Nephron progenitor cell (in vitro differentiated cells): ENCODE data around the gene ZP1.

Experiments used
- DNase-seq: peaks from one replicate; pipeline ENCODE4 v3.0.0; 2021
- H3K27ac Mint-ChIP-seq: 2 replicates; pipeline ENCODE4 v1.8.0; 2021; ENCODE audit warnings: mild to moderate bottlenecking, moderate library complexity, mixed read lengths
- H3K27me3 Mint-ChIP-seq: 2 replicates; pipeline ENCODE4 v1.8.0; 2021; ENCODE audit warnings: mild to moderate bottlenecking, low read depth, mixed read lengths; ENCODE audit not compliant: poor library complexity
- H3K36me3 Mint-ChIP-seq: 2 replicates; pipeline ENCODE4 v1.8.0; 2021; ENCODE audit warnings: low read depth, mixed read lengths
- H3K4me1 Mint-ChIP-seq: 2 replicates; pipeline ENCODE4 v1.8.0; 2021; ENCODE audit warnings: mixed read lengths
- H3K4me3 Mint-ChIP-seq: 2 replicates; pipeline ENCODE4 v1.8.0; 2021; ENCODE audit warnings: mild to moderate bottlenecking, moderate library complexity, mixed read lengths
- H3K9me3 Mint-ChIP-seq: 2 replicates; pipeline ENCODE4 v1.8.0; 2021; ENCODE audit warnings: mild to moderate bottlenecking, moderate library complexity, mixed read lengths
- TF ChIP-seq, protein P1 (sequence below): fragments of 200-600 bp; sonication (generic); IDR thresholded peaks from 2 replicates; pipeline ENCODE4 v1.5.0; 2021; ENCODE audit warnings: antibody characterized with exemption

The ZP1 gene

DNA sequence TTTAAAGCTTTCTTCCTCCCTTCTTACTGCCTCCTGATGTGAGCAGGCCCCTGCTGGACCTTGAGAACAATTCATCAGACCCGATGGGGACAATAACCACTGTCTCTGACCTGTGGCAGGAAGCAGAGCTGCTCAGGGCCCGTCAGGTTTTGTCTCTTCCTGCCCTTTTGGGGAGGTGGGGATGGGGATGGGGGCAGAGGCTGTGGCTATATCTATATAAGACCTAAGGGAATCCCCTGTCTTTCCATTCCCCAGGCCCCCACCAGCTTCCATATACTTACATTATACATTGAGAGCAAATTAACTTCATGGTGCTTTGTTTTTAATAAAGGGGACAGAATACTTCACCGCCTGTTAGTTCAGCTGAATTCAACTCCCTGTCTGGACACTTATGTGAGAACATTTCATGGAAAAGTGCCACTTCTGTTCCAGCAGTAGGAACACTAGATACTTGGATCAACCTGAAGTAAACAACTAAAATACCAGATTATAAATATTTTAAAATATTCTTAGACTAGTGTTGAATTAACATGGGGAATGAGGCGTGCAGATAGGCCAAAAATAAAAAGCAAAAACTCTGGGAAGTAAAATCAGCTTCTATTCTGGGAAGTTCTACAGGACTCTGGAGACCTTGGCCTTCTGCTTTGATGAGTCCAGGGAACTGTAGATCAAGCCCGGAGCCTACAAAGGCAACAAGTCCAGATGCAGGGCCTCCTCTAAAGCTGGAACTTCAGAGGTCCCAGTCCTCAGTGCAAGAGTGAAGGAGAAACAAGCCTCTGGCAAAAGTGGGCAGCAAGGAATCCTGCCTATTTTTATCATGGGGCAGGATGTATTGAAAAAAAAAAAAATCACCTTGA, 11.1 kb downstream of the ZP1 start:
- H3K4me3 Mint-ChIP-seq = peak overlapping the region; percentile 6
- no peak for DNase-seq
- peaks cover 10% of the 10 kb centered on the region for H3K9me3 Mint-ChIP-seq
- H3K27ac Mint-ChIP-seq = no peak overlapping the region
- H3K27me3 Mint-ChIP-seq = no peaks in the 10 kb centered on the region
- peaks cover 66% of the 10 kb centered on the region for H3K4me1 Mint-ChIP-seq
- peaks cover 28% of the 10 kb centered on the region for H3K36me3 Mint-ChIP-seq
- TF ChIP-seq, protein P1, sequence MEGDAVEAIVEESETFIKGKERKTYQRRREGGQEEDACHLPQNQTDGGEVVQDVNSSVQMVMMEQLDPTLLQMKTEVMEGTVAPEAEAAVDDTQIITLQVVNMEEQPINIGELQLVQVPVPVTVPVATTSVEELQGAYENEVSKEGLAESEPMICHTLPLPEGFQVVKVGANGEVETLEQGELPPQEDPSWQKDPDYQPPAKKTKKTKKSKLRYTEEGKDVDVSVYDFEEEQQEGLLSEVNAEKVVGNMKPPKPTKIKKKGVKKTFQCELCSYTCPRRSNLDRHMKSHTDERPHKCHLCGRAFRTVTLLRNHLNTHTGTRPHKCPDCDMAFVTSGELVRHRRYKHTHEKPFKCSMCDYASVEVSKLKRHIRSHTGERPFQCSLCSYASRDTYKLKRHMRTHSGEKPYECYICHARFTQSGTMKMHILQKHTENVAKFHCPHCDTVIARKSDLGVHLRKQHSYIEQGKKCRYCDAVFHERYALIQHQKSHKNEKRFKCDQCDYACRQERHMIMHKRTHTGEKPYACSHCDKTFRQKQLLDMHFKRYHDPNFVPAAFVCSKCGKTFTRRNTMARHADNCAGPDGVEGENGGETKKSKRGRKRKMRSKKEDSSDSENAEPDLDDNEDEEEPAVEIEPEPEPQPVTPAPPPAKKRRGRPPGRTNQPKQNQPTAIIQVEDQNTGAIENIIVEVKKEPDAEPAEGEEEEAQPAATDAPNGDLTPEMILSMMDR = no peak

DNA sequence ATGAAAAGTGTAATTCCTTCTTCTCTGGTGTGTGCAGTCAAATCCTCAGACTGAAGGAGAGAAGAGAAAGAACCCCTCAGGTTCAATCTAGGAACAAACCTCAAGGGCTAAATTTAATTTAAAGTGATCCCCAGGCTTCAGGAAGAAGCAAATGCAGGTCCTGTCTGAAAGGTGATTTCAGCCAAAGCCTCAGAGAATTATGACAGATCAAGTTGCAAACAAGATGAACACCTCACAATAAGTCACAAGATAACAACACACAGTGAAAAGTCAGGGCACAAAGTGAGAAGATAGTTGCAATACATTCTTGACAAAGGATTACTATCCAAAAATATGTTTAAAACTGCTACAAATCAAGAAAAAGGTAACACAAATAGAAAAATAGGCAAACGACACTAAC, 11.8 kb downstream of the ZP1 start:
- Mint-ChIP-seq H3K27ac (no peak overlapping the region), H3K4me1 (peaks cover 60% of the 10 kb centered on the region), H3K36me3 (peaks cover 34% of the 10 kb centered on the region), H3K4me3 (peak overlapping the region; percentile 6), H3K27me3 (no peaks in the 10 kb centered on the region), H3K9me3 (peaks cover 13% of the 10 kb centered on the region)
- no peak for DNase-seq
- TF ChIP-seq, protein P1 = no peak

DNA sequence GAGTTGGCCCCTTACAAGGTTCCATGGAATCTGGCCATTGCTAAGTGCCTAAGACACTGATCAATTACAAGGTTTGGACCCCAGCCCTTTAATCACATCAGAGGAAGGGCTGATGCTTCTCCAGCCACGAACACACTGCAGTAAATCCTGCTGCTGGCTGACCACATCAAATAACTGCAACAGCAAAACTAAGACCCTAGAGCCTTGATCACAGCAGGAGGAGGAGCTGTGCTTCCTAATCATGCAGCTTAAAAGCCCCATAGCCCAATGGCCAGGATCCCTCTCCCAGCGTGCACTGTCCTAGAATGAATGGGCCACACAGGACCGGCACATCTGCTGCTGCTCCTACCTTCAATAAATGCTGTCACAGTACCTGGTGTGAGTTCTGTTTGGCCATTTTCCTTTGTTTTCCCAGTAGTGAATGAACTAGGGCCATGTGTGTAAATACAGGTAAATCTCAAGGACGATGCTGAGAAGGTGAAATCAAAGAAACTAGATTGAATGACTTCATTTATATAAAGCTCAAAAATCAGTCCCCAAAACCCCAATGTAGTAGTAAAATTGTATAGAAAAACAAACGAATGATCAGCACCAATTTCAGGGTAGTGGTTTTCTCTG, 12.7 kb downstream of the ZP1 start:
- H3K27me3 Mint-ChIP-seq = no peaks in the 10 kb centered on the region
- peak overlapping the region; percentile 54 for H3K27ac Mint-ChIP-seq
- DNase-seq = peak; percentile 22
- H3K9me3 Mint-ChIP-seq = peaks cover 17% of the 10 kb centered on the region
- H3K4me1 Mint-ChIP-seq = peaks cover 51% of the 10 kb centered on the region
- peak overlapping the region; percentile 31 for H3K4me3 Mint-ChIP-seq
- peaks cover 42% of the 10 kb centered on the region for H3K36me3 Mint-ChIP-seq
- TF ChIP-seq, protein P1 = no peak

DNA sequence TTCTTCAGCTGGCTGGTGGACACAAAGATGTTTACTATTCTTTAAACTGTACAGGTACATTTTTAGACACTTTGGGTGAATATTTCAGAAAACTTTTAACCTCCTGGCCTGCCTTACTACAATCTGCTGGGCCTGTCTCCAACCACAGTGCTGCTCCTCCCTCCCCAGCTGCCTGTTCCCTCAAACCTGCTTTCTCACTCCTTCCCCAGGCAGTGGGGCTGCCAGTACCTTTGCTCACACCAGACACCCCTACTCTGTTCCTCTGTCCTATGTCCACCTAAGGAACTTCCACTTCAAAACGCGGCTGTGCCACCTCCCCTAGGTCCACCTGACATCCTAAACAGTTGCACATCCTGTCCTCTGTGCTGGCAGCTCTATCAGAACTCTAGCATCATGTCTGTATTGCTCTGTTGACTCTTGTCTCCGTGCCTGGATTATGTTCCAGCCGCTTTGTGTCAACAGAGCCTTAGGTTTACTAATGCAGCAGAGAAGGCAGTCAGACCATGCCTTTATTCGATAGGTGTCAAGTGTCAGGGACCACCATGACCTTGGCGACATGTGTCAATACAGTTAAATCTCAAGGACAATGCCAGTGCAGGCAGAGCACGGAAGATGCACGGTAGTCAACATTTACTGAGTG, 13.4 kb downstream of the ZP1 start:
- peak overlapping the region; percentile 64 for H3K4me3 Mint-ChIP-seq
- peaks cover 24% of the 10 kb centered on the region for H3K9me3 Mint-ChIP-seq
- peak overlapping the region; percentile 79 for H3K27ac Mint-ChIP-seq
- H3K4me1 Mint-ChIP-seq = peaks cover 51% of the 10 kb centered on the region
- DNase-seq = peak; percentile 25
- TF ChIP-seq, protein P1 = no peak
- H3K36me3 Mint-ChIP-seq = peaks cover 48% of the 10 kb centered on the region
- H3K27me3 Mint-ChIP-seq = no peaks in the 10 kb centered on the region

DNA sequence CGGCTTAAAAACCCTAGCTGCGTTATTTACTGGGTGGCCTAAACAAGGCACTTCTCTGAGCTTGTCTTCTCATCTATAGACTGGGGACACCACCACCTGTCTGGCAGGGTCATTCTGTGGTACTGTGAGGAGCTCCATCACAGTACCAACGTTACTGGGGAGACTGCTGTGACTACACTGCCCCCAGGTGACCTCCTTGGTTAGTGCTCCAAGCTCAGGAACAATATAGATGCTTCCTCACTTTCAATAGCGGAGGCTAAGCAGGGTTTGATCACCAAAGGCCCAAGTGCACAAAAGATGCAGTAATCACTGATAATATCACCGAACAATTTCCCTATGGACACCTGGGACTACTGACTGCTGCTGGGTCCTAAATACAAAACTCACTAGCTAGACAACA, 20.2 kb downstream of the ZP1 start:
- Mint-ChIP-seq H3K36me3 (peaks cover 59% of the 10 kb centered on the region), H3K27me3 (peaks cover 2% of the 10 kb centered on the region), H3K27ac (no peak overlapping the region), H3K9me3 (peaks cover 22% of the 10 kb centered on the region), H3K4me3 (no peak overlapping the region), H3K4me1 (peaks cover 13% of the 10 kb centered on the region)
- TF ChIP-seq, protein P1 = peak; percentile 56
- peak; percentile 47 for DNase-seq
